GM21515 (cell line): ENCODE results near the gene SORCS2.

ENCODE experiments used
- ATAC-seq: cut with Tn5 transposase; IDR thresholded peaks from one replicate; pipeline ENCODE4 v1.9.1; 2021; ENCODE audit not compliant: unreplicated experiment

Gene SORCS2

DNA sequence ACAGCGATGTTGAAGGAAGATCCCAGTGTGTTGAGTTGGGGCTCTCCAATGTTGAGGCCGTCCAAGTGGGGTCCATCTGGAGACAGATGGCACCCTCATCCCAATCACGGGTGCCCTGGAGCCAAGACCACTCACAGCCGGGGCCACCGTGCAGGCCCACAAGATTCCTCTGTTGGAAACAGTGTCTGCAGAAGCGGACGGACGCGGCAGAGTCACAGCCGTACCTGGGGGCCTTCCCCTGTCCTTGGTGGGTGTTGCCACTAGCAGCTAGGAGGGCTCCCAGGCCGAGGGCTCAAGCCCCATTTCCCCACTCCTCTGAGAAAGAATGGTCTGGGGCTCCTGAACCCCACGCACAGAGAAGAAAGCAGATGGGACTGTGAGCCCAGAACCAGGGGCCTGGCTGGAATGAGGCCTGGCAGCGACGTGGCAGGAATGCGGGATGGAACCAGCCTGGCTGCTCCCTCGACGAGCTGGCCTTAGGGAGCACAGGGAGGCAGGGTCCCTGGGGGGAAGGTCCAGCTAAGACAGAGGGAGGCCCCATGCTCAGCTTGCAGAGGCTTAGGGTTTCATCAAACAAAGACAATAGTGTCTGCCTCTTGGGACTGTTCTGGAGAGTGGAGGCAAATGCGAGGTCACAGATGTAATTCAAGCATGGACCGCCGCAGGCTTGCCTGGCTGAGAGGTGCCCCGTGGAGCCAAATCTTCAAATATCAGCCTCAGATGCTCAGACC, 518.4 kb downstream of the SORCS2 start:
- ATAC-seq: no peak

DNA sequence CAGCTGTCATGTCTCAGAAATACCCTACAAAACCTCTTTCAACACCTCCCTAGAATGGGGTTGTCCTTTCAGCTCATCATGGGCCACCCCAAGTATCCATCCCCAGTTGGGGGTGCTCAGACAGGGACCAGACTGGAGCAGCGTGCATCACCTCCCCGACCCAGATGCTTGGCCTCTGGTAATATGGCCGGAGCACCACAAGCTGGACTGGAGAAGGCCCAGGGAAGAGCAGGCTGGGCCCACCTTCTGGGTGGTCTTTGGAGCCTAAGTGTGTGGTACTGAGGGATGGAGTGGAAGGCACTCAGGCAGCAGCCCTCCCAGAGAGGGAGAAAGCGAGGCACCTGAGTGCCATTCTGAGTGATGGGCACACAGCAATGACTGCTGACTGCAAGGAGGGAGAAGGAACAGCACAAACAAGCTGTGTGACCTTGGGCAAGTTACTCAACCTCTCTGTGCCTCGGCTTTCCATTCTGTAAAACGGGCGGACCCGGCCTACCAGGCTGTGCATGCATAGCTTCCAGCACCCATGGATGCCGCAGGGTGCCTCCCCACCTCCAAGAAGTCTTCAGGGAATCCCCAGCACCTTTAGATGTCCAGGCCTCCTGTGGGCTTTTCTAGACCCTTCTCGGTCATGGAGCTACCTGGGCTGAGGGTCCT, 519.1 kb downstream of the SORCS2 start:
- ATAC-seq: no peak

DNA sequence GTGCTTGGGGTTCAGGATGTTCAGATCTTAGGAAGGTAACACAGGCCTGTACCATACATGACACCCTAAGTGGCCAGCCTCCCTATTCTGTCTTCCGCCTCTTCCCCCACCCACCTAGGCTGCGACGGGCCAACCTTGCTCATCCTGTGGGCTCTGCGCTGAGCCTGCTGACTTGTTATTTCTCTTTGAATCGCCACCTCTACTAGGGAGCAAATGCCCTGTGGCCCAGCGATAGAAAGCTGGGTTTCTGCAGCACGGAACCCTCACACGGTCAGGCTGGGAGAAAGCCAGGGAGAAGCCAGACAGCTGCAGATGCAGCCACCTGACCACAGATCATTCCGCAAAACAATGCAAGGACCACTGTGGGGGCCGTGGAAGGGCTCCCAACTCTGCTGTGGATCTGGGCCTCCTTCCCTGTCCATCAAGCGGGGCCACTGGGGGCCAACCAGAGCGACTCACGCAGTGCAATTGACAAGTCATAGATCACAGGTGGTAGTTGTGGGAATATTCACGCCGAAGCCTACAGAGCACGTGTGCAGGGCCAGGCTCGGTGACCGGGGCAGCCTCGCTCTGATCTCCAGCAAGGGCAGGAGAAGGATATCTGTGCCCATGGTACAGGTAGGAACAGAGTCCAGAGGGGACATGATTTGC, 519.8 kb downstream of the SORCS2 start:
- no peak for ATAC-seq

DNA sequence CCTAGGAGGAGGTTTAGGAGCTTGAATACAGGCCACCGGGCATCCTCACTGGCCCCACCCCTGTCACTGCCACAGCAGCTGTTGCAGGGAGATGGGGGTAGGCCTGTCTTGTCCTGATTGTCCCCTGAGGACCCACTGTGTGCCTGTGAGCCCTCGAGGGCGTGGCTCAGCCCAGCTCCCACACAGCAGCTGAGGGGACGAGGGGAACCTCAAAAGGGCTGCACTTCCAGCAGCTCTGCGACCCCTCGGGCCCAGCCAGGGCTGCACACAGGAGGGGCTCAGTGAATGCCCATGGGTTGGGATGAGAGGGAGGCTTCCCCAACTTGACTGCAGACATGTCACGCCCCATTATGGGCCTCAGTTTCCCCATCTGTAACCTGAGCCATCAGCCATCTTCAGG, 521.4 kb downstream of the SORCS2 start:
- no peak for ATAC-seq

DNA sequence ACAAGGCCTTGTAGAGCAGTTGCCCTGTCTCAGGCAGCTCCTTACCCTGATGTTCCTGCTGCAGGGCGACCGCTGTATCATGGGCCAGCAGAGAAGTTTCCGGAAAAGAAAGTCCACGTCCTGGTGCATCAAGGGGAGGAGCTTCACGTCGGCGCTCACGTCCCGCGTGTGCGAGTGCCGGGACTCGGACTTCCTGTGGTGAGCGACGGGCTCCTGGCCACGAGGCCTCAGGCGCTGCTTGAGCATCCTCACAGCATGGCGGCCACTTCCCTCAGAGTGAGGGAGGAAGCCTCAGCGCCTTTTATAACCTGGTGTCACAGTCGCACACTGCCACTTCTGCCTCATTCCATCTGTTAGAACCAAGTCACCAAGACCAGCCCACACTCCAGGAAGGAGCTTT, 521.8 kb downstream of the SORCS2 start:
- ATAC-seq: no peak

DNA sequence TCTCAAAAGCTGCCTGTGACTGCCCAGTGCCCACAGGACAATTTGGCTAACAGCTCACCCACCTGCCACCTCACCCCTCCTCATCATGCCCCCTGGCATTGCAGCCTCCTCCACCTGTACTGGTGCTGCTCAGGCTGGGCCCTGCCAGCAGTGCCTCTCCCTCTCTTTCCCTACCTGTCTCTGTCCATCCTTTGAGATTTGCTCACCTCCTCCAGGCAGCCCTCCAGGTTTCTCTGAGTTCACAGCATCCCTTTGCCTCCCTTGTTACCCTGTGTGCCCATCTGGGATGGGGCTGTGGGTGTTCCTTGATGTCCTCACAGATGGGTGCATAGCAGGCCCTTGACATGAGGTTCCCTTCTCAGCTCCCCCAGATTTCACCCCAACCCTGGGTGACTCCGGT, 522.4 kb downstream of the SORCS2 start:
- ATAC-seq: no peak

DNA sequence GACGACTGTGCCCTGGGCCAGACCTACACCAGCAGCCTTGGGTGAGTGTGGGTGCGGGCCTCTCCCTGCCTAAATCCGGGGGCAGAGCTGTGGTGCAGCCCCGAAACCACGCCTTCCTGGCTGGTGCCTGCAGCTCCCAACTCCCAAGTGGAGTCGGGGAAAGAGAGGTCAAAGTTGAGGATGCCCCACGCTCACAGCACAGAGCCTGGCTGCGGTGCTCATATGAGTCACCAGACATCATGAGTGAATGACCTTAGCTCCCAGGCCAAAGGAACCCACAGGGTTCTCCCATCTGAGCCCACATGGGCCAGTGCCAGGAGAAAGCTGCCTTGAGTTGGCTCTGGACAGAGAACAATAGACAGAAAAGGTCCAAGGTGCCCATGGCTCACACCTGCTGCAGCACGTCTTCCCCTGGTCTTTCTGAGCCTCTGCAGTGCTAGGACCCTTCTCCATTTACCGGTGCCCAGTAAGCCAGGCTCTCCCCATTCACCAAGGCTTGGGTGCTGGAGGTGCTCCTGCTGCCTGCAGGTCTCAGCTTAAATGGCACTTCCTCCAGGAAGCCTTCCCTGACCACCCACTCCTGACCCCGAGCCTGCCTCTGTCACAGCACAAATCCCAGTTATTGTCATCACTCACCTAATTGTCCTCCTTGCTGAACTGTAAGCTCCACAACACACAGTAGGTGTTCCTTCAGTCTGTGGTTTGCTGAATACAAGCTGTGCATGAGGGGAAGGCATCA, 523.1 kb downstream of the SORCS2 start:
- no peak for ATAC-seq

DNA sequence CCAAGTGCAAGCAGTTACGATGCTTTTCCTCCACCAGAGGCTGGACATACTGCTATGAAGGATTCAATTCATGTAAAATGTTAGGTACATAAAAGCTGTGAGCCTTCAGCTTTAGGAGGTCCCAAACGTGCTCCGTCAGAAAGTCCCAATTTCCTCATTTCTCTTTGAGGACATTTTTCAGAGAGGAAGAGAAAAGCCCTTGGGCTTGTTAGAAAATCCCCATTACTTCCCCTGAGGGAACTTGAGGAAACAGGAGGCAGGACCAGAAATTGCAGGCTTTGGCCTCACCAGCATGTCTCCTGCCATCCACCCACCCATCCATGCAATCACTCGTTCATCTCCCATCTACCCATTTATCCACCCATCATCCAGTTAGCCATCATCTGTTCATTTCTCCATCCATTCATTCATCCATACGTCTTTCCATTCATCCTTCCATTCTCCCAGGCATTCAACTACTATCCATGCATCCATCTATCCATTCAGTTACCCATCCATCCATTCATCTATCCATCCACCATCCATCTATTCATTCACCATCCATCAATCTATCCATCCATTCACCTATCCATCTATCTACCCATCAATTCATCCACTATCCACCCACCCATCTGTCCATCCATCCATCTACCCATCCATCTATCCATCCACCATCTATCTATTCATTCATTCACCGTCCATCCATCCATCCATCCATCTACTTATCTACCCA, 523.8 kb downstream of the SORCS2 start:
- no peak for ATAC-seq

DNA sequence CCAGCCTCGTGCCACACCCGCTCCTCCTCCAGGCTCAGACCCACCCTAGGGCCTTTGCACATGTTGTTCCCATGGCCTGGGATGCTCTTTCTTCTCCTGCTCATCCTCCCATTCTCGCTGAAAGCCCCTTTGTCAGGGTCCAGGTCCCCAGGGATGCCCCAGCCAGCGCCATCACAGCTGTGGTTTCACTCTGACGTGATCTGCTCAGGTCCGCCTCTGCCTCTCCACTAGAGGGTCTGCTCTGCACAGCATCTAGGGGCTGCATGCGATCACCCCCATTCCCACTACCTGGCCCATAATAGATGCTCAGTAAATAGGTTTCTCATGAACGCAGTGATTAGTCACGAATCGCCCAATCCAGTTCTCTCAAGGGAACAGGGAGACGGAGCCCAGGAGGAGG, 524.8 kb downstream of the SORCS2 start:
- no peak for ATAC-seq

DNA sequence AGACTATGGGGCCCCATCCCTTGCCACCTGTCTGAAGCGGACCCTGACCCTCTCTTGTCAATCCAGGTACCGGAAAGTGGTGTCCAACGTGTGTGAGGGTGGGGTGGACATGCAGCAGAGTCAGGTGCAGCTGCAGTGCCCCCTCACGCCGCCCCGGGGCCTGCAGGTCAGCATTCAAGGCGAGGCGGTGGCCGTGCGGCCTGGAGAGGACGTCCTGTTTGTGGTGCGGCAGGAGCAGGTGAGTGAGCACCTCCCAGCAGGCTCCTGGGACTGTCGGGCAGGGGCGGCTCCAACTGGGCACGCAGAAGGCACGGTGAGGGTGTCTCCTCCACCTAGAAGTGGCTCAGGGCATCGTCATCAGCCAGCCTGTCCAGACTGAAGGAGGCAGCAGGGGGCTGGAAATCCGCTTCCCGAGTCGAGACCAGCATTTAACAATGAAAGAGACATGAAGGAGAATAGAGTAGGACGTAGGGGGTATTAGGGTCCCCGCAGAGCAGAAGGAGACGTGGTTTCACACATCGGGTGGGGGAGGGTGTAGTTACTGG, 525.7 kb downstream of the SORCS2 start:
- ATAC-seq: no peak

DNA sequence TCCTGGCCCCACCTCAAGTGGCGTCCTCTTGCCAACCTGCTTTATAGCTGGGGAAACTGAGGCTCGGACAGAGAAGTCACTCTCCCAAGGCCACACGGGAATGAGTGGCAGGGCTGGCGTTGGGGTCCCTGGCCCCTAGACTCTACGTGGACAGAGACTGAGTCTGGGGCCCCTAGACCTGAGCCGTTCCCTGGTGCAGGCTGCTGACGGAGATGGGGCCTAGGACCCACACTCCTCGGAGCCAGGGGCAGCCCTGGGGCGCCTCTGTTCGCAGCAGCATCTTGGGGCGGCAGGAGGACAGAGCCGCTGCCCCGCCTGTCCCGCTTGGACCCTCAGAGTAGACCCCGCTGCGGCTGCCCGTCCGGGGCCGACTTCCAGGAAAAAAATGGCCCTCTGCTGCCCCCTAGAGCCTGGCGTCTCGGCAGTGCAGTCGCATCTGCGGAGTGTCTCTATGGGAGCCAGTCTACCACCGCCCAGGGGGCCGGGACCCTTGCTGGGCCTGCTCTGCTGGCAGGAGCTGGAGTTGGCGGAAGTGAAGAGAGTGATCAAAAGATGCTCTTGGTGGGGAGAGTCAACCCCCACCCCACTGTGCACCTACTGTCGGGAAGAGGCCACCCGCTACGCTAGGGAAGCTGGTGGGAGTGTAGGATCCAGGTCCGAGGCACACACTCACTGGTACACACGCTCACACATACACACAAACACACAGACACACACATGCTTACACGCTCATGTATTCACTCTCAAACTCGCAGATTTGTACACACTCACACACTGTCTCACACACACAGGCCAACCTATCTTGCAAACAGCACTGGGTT, 527.2 kb downstream of the SORCS2 start:
- no peak for ATAC-seq

DNA sequence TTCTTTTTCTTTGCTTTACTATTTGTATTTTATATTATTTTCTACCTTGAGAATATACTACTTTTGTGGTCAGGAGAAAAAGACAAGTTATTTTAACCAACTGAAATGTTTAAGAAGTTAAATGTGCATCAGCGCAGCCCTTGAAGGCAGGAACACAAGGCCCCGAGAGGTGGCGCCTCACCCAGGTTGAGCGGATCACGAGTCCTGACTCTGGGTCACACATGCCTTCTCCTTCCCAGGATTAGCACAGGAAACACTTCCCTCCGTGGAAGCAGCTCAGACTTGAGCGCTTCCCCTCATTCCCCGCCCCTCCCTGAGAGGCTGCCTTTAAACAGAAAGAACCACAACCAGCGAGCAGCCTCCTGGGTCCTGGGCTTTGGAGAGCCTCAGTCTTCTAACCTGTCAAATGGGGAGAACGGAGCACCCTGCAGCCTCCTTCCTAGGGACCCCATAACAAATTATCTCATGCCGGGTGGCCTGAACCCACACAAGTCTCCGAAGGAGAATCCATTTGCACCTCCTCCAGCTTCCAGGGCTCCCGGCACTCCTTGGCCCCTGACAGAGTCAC, 529.7 kb downstream of the SORCS2 start:
- ATAC-seq: no peak

DNA sequence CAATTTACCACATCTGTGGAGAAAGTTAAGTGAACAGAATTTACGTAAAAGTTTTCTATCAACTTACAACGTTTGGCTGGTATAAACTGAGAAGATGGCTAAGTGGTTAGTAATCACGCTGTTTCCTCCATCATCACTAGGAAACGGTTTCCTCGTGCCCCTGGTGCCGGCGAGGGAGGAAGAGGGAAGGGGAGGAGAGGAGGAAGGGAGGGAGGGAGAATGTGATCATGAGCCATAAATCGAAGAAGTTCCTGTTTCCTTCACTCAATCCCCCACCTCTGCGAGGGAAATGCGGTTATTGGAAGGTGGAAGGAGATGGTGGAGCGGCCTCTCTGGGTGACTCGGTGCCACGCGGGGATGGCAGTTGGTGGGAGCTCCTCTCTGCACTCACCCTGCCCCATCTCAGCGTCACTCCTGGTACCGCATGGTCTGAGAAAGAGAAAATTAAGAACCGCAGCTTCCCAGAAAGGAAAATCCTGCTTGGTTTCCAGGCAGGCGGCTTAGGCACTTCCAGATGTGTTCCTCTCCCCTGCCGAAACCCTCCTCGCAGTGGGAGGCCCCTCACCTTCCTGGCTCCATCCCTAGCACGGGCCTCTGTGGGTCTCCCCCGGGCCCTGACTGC, 530.5 kb downstream of the SORCS2 start:
- no peak for ATAC-seq

DNA sequence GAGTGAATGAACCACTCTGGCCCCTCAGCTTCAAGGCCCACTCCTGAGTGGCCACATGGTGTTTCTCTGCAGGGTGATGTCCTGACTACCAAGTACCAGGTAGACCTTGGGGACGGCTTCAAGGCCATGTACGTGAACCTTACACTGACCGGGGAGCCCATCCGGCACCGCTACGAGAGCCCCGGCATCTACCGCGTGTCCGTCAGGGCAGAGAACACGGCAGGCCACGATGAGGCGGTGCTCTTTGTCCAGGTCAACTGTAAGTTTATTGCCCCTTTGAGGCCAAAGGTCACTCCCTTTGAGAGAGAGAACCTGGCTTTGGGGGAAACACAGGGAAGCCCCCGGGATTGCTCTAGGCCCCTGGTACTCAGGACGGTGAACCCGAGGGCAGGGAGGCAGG, 531.3 kb downstream of the SORCS2 start:
- ATAC-seq: no peak

DNA sequence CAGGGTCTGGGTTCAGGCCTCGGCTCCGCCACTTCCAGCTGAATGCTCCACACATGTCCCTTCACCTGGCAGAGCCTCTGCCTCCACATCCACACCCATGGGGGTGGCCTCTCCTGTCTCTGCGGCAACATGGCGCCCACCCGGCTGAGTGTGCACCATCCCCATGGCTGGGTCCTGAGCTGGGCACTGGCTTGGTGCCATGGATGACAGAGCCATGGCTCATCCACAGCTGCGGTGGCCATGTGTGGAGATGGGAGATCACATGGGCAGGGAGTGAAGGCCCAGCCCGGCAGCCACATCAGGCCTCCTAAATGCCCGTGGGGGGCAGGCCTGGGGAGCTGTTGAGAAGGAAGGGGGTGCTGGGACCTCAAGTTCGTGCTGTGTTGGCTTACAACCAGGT, 533.6 kb downstream of the SORCS2 start:
- no peak for ATAC-seq

DNA sequence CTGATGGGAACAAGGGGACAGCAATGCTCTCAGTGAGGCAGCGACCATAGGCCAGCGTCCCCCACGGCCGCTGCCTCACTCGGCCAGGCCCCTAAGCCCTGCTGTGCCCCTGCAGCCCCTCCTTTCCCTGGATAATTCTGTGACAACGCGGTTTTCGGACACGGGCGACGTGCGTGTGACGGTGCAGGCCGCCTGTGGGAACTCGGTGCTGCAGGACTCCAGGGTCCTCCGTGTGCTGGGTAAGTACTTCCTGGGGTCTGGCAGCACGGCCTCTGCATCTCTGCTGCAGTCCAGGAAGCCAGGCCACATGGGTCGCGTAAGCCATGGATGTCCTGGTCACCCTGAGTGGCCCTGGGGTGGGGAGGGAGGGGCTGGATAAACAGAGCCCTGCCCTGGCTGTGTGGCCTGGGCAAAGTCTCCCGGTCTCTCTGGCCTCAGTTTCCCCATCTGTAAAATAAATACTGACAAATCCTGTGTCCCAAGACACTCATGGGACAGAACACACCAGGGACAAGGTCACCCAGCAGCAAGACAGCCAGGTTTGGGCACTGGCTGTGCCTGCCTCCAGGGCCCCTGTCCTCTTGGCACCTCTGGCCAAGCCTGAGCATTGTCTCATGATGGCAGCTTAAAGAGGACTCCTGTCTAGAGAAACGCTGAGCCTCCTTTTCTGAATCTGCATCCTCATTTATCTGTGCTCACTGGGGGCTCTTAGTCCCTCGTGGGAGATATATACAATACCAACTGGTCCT, 534.5 kb downstream of the SORCS2 start:
- ATAC-seq: no peak

DNA sequence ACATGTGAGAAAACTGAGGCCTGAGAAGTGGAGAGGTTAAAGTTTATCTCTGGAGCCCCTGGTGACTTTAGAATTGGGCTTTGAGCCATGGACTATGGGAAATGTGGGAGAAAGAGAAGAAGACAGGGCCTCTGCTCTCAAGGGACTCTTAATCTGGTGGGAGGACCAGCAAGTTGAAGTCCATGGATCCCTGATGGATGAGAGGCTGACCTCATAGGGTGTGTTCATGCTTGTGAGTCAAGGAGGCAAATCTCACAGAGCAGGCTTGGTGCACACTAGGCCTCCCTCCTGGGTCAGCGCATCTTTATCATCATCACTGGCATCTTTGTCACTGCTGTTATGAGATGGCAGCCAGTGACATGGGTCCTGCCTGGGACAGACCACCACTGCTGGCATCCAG, 535.4 kb downstream of the SORCS2 start:
- ATAC-seq: no peak

DNA sequence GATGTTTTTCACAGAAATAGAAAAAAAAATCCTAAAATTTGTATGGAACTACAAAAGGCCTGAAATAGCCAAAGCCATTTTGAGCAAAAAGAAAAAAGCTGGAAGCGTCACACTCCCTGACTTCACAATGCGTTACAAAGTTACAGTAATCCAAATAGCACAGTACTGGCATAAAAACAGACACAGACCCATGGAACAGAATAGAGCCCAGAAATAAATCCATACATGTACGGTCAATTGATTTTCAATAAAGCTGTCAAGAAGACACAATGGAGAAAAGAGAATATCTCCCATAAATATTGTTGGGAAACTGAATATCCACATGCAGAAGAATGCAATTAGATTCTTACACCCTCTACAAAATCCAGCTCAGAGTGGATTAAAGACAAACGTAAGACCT, 539.1 kb downstream of the SORCS2 start:
- no peak for ATAC-seq
